B cell (primary cell): ENCODE data around the gene JAML. TPM values are rescaled to one million over a fixed set of nuclear protein-coding genes. Genes with fewer than 3 reads are reported as not detected.

ENCODE experiments used
- ATAC-seq: fragments of 200-7000 bp; cut with Tn5 transposase; one replicate; pipeline ENCODE4 v1.10.0; 2021; ENCODE audit warnings: low read depth, mild to moderate bottlenecking, moderate number of reproducible peaks, moderate library complexity
- CTCF ChIA-PET: fragments of 350-600 bp; sonication (Branson Sonifier 250); formaldehyde crosslinking; loops from one replicate; lab custom pipeline; 2021; ENCODE audit warnings: antibody characterized with exemption, inconsistent platforms; lab: Charles Lee
- POLR2A ChIA-PET: fragments of 350-600 bp; sonication (Branson Sonifier 250); formaldehyde crosslinking; loops from one replicate; lab custom pipeline; 2021; ENCODE audit warnings: antibody characterized with exemption; lab: Charles Lee
- DNase-seq: peaks from one replicate; pipeline ENCODE4 v3.0.0; 2013
- H2AFZ ChIP-seq: 2 replicates; pipeline ENCODE4 v1.6.1; 2012; ENCODE audit warnings: mild to moderate bottlenecking, low read depth, low read length; ENCODE audit not compliant: insufficient read depth, poor library complexity, severe bottlenecking
- H3K27ac ChIP-seq, 2 donors: 1 replicate in 1 of 2; 2 replicates in 1 of 2; pipeline ENCODE4 v1.5.1; 2012 to 2013; ENCODE audit warnings: low read length in 2 of 2, mild to moderate bottlenecking in 2 of 2, moderate library complexity in 1 of 2
- H3K27me3 ChIP-seq, 4 experiments: fragments of 200-600 bp in 1 of 4; sonication (generic) in 1 of 4; replicated peaks in 1 of 4; 1 replicate in 2 of 4; 2 replicates in 2 of 4; pipeline versions ENCODE4 v1.6.1 to v1.7.0; 2013 to 2016; ENCODE audit warnings: low read length in 3 of 4, mild to moderate bottlenecking in 2 of 4, mixed read lengths in 1 of 4, moderate library complexity in 1 of 4; ENCODE audit not compliant: insufficient read depth in 4 of 4, control insufficient read depth in 3 of 4; ENCODE audit errors: control extremely low read depth in 1 of 4
- H3K36me3 ChIP-seq, 2 experiments: replicated peaks in 1 of 2; 1 replicate in 1 of 2; 2 replicates in 1 of 2; pipeline versions ENCODE4 v1.6.1 to v1.7.1; 2013; ENCODE audit warnings: low read length in 1 of 2; ENCODE audit not compliant: insufficient read depth in 2 of 2, control insufficient read depth in 1 of 2; ENCODE audit errors: control extremely low read depth in 1 of 2, extremely low read depth in 1 of 2
- H3K4me1 ChIP-seq, 2 donors: fragments of 200-600 bp in 1 of 2; sonication (generic) in 1 of 2; 1 replicate in 1 of 2; 2 replicates in 1 of 2; pipeline versions ENCODE4 v1.5.1 to v1.6.1; 2013 to 2017; ENCODE audit warnings: low read length in 2 of 2; ENCODE audit not compliant: control insufficient read depth in 2 of 2, insufficient read depth in 2 of 2
- H3K4me2 ChIP-seq: replicated peaks from 2 replicates; pipeline ENCODE3; 2012; ENCODE audit warnings: mild to moderate bottlenecking, low read depth, low read length; ENCODE audit not compliant: poor library complexity, severe bottlenecking
- H3K4me3 ChIP-seq, 5 experiments: fragments of 200-600 bp in 1 of 5; sonication (generic) in 1 of 5; 1 replicate in 3 of 5; 2 replicates in 2 of 5; pipeline versions ENCODE4 v1.5.1 to v1.7.0; 2011 to 2016; ENCODE audit warnings: low read length in 4 of 5, mild to moderate bottlenecking in 4 of 5, low read depth in 2 of 5, control low read depth in 1 of 5, moderate library complexity in 1 of 5; ENCODE audit not compliant: insufficient read depth in 1 of 5; ENCODE audit errors: control extremely low read depth in 1 of 5, extremely low read depth in 1 of 5
- H3K79me2 ChIP-seq: fragments of 200-600 bp; sonication (generic); one replicate; pipeline ENCODE4 v1.6.0; 2016; ENCODE audit warnings: low read length; ENCODE audit not compliant: control insufficient read depth, insufficient read depth
- H3K9ac ChIP-seq: fragments of 200-600 bp; sonication (generic); 2 replicates; pipeline ENCODE4 v1.6.1; 2017; ENCODE audit warnings: mild to moderate bottlenecking, low read length, moderate library complexity
- H3K9me3 ChIP-seq, 3 donors: one replicate each; pipeline versions ENCODE4 v1.6.1 to v1.7.1; 2013; ENCODE audit warnings: low read length in 2 of 3; ENCODE audit not compliant: control insufficient read depth in 2 of 3, insufficient read depth in 1 of 3; ENCODE audit errors: control extremely low read depth in 1 of 3
- H4K20me1 ChIP-seq: 2 replicates; pipeline ENCODE4 v1.6.0; 2012; ENCODE audit warnings: mild to moderate bottlenecking, low read length; ENCODE audit not compliant: insufficient read depth, control insufficient read depth, poor library complexity, severe bottlenecking
- H3K27ac Mint-ChIP-seq: one replicate; pipeline ENCODE4 v1.8.0; 2021; ENCODE audit warnings: mixed read lengths
- H3K27me3 Mint-ChIP-seq: one replicate; pipeline ENCODE4 v1.8.0; 2021; ENCODE audit warnings: mixed read lengths
- H3K4me1 Mint-ChIP-seq: one replicate; pipeline ENCODE4 v1.8.0; 2021; ENCODE audit warnings: mixed read lengths
- H3K4me3 Mint-ChIP-seq: one replicate; pipeline ENCODE4 v1.8.0; 2021; ENCODE audit warnings: mixed read lengths
- H3K9me3 Mint-ChIP-seq: one replicate; pipeline ENCODE4 v1.8.0; 2022; ENCODE audit warnings: mixed read lengths; ENCODE audit not compliant: insufficient read depth
- EZH2 ChIP-seq: IDR thresholded peaks from 2 replicates; pipeline ENCODE4 v1.6.1; 2012; ENCODE audit warnings: borderline replicate concordance, low read depth, mild to moderate bottlenecking, moderate library complexity, low read length; ENCODE audit not compliant: insufficient read depth, poor library complexity, severe bottlenecking
- WGBS: methylation state at CpG from one replicate; pipeline ENCODE4 v1.1.5; 2013; ENCODE audit warnings: missing lambda C conversion rate; ENCODE audit not compliant: insufficient coverage; 5-methylcytosine and 5-hydroxymethylcytosine counted together
- intact Hi-C: fragments of 100-400 bp; cut with micrococcal nuclease; formaldehyde crosslinking; loops from one replicate; pipeline ENCODE4 v1.10.0; 2022
- polyA plus RNA-seq: library from polyadenylated mRNA; depleted of rRNA; stranded (reverse); fragments of >200 nt; gene quantifications from 2 replicates; pipeline ENCODE4 v1.2.3, GENCODE V29; 2012
- total RNA-seq, 2 donors: library from RNA; stranded (reverse); fragments of 120-200 nt in 1 of 2; gene quantifications; 1 replicate in 1 of 2; 2 replicates in 1 of 2; pipeline versions ENCODE4 v1.2.3 to v1.2.4, GENCODE V29; 2013 to 2022
- TF ChIP-seq, protein P1 (sequence below): fragments of 200-600 bp; IDR thresholded peaks from one replicate; pipeline ENCODE4 v1.8.0; 2022; ENCODE audit warnings: antibody characterized with exemption, mild to moderate bottlenecking

Gene JAML
- total and polyA plus RNA-seq, 2 donors (not counting 1 experiment from before 2014, with no cell fraction given), result 1.0 to 9.6 TPM

DNA sequence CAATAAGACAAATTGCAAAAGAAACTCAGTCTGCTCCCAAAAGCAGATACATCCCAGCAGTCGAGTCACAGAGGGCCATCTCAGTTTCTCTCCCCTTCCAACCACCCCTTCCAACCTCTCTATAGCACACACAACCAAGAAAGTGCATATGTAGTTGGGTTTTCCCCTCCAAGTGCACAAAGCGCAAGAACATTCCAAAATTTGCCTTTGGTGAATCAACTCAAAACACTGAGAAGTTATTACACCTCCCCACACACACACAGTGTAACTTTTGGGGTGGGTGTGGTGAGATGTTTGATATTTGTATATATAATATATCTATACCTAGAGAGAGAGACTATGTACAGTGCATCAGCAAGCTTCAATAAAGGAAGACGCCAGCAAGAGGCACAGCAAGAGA is 62.0 kb downstream of the JAML start:
- intact Hi-C loops, result no loop called here
- DNase-seq (no peak), ATAC-seq (no peak)
- H3K4me2 ChIP-seq, result no peak overlapping the region
- H3K9me3 ChIP-seq, result no peaks in the 10 kb centered on the region
- WGBS, result 83% methylated on average over 1 of the region's 3 CpGs
- H3K36me3 ChIP-seq, result no peaks in the 10 kb centered on the region
- H3K27me3 ChIP-seq, result peaks cover 0 to 21% (median 2%) of the 10 kb centered on the region in 4 experiments
- ChIA-PET CTCF (interaction anchor here (2.0 kb wide), 1 partner anchor 9 kb away, joined by 5 read pairs; no protein-coding TSS in a partner anchor), POLR2A (interaction anchor here (0.6 kb wide), 1 partner anchor 93 kb away, joined by 3 read pairs; no protein-coding TSS in a partner anchor)
- no peak overlapping the region for H3K9ac ChIP-seq
- no peaks in the 10 kb centered on the region for H3K79me2 ChIP-seq
- Mint-ChIP-seq H3K4me3 (no peak overlapping the region), H3K9me3 (no peaks in the 10 kb centered on the region), H3K27me3 (peaks cover 36% of the 10 kb centered on the region), H3K4me1 (no peaks in the 10 kb centered on the region), H3K27ac (no peak overlapping the region)
- no peak overlapping the region for H3K4me3 ChIP-seq
- H3K4me1 ChIP-seq, result no peaks in the 10 kb centered on the region
- no peaks in the 10 kb centered on the region for H4K20me1 ChIP-seq
- no peak for TF ChIP-seq EZH2
- TF ChIP-seq, protein P1, sequence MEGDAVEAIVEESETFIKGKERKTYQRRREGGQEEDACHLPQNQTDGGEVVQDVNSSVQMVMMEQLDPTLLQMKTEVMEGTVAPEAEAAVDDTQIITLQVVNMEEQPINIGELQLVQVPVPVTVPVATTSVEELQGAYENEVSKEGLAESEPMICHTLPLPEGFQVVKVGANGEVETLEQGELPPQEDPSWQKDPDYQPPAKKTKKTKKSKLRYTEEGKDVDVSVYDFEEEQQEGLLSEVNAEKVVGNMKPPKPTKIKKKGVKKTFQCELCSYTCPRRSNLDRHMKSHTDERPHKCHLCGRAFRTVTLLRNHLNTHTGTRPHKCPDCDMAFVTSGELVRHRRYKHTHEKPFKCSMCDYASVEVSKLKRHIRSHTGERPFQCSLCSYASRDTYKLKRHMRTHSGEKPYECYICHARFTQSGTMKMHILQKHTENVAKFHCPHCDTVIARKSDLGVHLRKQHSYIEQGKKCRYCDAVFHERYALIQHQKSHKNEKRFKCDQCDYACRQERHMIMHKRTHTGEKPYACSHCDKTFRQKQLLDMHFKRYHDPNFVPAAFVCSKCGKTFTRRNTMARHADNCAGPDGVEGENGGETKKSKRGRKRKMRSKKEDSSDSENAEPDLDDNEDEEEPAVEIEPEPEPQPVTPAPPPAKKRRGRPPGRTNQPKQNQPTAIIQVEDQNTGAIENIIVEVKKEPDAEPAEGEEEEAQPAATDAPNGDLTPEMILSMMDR, result no peak
- H3K27ac ChIP-seq, result no peak overlapping the region
- H2AFZ ChIP-seq, result no peak overlapping the region

DNA sequence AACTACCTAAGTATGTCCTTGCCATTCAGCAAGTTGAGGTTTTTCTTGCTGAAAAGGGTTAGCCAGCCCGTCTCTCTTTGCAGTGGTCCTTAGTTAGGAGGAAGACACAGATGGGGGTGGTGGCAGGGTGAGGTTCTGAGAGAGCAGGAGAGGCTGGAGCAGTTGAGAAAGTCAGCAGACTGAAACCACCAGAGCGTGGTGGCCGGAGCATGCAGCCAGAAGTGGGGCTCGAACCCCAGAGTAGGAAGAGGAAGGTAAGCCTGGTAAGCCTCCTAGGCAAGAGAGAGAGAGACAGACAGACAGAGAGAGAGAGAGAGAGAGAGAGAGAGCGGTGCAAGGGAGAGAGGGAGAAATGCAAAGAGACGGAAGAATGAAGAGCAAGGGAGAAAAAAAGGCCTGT is 63.0 kb downstream of the JAML start:
- Histone ChIP-seq H3K36me3 (no peaks in the 10 kb centered on the region), H3K4me2 (no peak overlapping the region), H3K27me3 (peaks cover 0 to 31% (median 8%) of the 10 kb centered on the region in 4 experiments), H3K4me1 (no peaks in the 10 kb centered on the region), H3K9ac (no peak overlapping the region), H3K27ac (no peak overlapping the region), H4K20me1 (no peaks in the 10 kb centered on the region), H3K4me3 (no peak overlapping the region), H3K9me3 (no peaks in the 10 kb centered on the region), H2AFZ (no peak overlapping the region), H3K79me2 (no peaks in the 10 kb centered on the region)
- WGBS, result 55% methylated on average over 3 of the region's 6 CpGs
- no peak overlapping the region for H3K4me3 Mint-ChIP-seq
- DNase-seq (no peak), ATAC-seq (no peak)
- H3K4me1 Mint-ChIP-seq, result no peaks in the 10 kb centered on the region
- H3K27me3 Mint-ChIP-seq, result peaks cover 47% of the 10 kb centered on the region
- H3K27ac Mint-ChIP-seq, result no peak overlapping the region
- no peak for TF ChIP-seq EZH2
- TF ChIP-seq, protein P1, result no peak
- no peaks in the 10 kb centered on the region for H3K9me3 Mint-ChIP-seq
- POLR2A ChIA-PET, result no interaction called here
- intact Hi-C loops, result no loop called here
- CTCF ChIA-PET, result interaction anchor here (2.0 kb wide), 1 partner anchor 10 kb away, joined by 5 read pairs; no protein-coding TSS in a partner anchor
